HG03558 (cell line): ENCODE measurements around the gene STX11.

Experiments
- ATAC-seq: cut with Tn5 transposase; IDR thresholded peaks from one replicate; pipeline ENCODE4 v1.9.1; 2021; ENCODE audit warnings: moderate number of reproducible peaks; ENCODE audit not compliant: unreplicated experiment; ENCODE audit errors: extremely low read depth

STX11 gene

DNA sequence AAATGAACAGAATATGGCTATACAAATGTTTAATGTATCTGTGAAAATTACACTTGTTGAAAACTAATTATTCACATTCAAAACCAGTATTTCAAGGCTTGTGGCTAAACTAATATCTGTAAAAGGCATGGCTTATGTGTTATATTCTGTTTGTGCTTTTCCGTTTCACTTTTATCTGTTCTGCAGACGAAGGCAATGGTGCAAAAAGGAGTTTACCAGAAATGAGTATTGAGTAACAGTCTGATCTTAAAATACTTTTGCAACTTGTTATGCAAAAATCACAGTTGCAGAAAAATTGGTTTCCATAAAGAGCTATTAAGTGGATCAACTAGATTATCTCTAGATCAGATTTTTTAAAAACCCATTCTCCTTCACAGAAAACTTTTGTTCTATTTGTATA is 9.4 kb upstream of the STX11 start:
- peak; percentile 78 for ATAC-seq

DNA sequence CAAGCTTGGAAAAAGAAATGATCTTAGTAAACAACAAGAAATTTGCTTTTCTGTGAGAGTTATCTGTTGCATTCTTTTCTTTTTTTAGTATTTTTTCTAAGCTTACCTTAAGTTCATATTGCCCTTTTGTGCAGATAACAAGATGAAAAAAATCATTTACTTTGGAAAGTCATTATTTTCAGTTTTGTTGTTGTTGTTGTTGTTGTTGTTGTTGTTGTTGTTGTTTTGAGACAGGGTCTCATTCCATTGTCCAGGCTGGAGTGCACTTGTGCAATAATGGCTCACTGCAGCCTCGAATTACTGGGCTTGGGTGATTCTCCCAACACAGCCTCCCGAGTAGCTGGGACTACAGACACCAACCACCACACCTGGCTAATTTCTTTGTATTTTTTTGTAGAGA is 8.8 kb upstream of the STX11 start:
- ATAC-seq, result no peak

DNA sequence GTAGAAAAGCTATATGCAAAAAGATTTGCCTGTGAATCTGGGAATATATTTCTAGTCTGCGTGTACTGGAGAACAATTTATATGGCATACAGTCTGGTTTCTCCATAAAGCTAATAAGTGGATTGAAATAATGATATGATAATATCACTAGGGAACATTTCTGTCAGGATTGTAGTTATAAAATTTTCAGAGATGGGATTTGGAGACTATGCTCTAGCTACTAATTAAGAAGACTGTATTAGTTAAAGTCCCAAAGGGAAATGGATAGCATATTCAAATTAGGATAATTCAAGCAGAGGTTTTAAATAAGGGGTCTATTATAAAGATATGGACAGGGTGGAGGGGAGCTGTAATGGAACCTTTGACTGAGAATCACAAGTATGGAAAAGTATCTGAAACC is 7.2 kb upstream of the STX11 start:
- no peak for ATAC-seq

GRCh38 chr6:144143878-144144277 is 6.4 kb upstream of the STX11 start:
- no peak for ATAC-seq

DNA sequence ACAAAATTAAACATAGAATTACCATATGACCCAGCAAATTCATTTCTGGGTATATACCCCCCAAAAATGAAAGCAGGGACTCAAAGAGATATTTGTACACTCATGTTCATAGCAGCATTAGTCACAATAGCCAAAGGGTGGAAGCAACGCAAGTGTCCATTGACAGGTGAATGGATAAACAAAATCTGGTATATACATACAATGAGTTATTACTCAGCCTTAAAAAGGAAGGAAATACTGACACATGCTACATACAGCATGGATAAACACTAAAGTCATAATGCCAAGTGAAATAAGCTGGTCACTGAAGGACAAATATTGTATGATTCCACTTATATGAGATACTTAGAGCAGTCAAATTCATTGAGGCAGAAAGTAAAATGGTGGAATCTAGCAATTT is 5.3 kb upstream of the STX11 start:
- no peak for ATAC-seq

DNA sequence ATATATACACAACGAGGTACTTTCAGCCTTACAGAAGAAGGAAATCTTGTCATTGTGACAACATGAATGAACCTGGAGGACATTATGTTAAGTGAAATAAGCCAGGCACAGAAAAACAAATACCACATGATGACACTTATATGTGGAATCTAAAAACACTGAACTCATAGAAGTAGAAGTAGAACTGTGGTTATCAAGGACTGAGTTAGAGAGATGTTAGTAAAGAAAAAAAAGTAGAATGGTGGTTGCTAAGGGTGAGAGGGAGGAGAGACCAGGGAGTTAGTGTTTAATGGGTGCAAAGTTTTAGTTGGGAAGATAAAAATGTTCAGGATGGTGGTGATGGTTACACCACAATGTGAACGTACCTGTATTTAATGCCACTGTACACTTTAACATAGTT is 4.8 kb upstream of the STX11 start:
- ATAC-seq, result no peak

- no peak for ATAC-seq
These were observed 1.4 kb upstream of the STX11 start for GRCh38 chr6:144148886-144149285.

DNA sequence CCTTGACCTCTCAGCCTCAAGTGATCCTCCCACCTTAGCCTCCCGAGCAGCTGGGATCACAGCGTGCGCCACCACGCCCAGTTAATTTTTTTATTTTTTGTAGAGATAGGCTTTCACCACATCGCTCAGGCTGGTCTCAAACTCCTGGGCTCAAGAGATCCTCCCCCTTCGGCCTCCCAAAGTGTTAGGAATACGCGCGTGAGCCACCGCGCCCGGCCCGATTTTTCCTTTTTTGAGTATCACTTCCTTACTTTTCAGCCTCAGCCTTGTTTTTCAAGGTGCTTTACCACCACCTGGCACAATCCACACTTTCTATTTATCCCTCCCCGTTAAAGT is 791 bp upstream of the STX11 start:
- no peak for ATAC-seq

DNA sequence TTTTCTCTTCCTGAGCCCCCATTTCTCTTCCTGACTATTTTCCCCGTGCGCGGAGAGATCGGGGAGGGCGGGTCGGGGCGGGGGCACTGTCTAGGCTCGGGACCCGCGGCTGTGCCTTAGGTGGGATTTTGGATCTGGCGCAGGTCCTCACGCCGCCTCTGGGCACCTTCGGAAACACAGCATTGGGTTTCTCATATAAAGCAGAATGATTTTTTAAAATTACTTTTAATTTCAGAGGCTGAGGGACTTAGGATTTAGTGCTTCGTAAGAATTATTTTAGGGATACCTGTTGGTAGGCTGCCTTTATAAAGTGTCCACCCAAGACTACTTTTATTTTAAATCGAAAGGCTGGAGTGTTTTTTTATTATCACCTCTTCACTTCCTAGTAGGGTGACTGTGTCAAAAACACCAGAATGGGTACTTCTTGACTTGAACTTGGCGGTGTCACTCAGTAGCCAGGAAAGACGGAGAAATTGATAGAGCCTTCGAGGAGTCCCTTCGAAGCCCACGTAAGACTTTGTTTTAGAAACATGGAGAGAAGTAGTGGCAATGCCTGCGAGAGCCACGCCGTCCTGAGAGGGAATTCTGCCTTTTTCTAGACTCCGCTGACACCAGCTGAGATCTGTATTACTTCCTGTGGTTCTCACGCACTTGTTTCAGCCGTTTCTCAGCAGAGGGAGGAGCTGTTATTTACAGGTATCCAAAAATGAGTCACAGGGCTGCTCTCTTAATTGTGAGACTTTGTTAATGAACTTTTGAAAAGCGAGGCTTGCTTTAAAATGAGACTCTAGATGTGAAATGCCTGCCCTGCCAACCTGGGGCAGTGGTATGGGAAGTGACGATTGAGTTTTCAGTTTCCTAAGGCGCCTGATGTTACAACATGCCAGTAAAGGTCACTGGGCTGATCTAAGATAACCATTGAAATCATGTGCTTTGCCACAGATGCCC is 667 bp downstream of the STX11 start:
- ATAC-seq, result peak; percentile 44

- ATAC-seq, result no peak
These were observed 2.1 kb downstream of the STX11 start for GRCh38 chr6:144152334-144152900.

- ATAC-seq, result no peak
These were observed 2.9 kb downstream of the STX11 start for GRCh38 chr6:144153260-144153659.

GRCh38 chr6:144153971-144154370 is 3.7 kb downstream of the STX11 start:
- ATAC-seq, result no peak

GRCh38 chr6:144155529-144155928 is 5.2 kb downstream of the STX11 start:
- ATAC-seq, result peak; percentile 55

DNA sequence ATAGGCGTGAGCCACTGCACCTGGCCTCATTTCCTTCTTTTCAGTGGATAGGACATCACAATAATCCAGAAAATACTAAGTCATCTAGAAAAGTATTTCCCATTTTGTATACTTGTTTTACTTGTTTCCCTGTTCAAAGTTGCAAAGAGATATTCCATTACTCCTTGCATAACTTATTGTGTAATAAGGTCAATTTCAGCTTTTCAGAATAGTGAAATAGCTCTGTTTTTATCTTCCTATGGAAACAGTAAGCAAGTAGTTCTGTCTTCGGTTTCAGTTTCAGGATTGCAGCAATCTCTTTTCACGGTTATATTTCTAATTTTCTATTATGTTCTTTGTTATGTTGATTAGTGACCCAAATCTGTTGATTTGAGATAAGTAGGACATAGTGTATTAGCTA is 6.0 kb downstream of the STX11 start:
- ATAC-seq, result no peak

- ATAC-seq, result no peak
These were observed 6.7 kb downstream of the STX11 start for GRCh38 chr6:144156991-144157390.

- no peak for ATAC-seq
These were observed 7.8 kb downstream of the STX11 start for GRCh38 chr6:144158133-144158532.

DNA sequence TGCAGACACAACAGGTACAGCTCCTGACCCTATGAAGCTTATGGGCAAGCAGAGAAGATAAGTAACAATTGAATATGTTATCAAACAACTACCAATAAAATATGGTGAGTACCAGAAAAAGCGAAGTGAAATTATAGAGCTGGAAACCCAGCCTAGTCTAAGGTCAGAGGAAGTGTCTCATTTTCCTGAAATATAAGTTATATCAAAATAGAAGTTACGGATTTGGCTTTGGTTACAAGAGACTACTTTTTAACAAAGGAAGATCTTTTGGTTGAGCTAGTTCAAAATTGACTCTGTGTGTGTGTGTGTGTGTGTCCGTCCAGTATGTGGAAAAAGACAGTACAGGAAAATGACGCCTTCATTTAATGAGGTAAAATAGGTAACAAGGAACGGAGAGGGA is 8.9 kb downstream of the STX11 start:
- ATAC-seq, result no peak

- no peak for ATAC-seq
These were observed 9.4 kb downstream of the STX11 start for GRCh38 chr6:144159742-144160141.

DNA sequence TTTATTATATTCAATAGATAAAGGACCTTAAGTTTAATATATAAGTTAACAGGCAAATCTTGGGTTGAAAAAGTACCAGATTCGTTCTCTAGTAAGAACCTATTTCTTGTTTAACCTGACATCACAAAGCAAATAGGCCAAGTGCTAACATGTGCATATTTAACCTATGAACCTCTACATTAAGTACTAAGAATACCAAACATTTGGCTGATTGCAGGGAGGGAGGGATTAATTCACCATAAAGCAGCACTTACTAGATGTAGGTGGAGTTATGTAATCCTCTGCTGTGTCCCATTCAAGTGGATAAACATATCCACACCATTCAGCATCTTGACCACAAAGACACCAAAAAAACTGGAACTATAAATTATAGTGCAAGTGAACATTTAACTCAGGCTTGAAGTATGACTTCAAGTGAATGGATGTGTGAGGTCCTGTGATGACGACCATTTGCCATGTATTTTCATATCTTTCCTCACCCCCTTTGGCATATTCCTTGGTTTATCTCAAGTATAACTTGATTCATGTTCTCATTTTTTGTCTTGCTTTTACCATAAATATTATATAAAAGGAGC is 10.2 kb downstream of the STX11 start:
- no peak for ATAC-seq

DNA sequence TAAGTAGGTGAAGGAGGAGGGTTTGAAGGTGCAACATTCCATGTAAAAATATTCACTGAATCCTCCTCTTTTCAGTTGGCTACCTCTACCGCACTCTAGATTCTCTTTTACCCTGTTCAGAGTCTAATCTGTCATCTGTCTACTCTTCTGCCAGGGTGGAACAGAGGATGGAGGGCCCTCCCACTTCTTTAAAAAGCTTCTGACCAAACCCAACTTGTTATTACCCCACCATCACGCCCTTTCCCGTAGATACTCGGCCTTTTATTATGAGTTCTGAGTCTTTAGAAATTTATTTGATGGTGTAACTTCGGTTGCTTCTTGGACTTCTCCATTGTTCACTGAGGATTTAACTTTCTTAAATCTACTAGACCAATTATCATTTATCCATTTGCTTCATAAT is 11.7 kb downstream of the STX11 start:
- no peak for ATAC-seq

DNA sequence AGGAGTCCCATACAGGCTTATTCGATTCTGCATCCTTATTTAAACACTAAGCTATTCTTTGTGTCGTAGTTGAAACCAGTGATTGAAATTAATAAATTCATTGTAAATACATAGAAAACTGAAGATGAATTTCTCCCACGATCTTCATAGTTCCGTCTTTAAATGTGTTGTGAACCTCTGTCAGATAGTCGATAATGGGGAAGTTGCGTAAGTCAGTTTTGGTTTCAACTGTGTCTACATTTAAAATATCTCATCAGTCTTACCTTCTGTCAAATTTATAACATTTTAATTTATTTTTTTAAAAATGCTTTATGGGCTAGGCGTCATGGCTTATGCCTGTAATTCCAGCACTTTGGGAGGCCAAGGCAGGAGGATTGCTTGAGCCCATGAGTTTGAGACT is 12.7 kb downstream of the STX11 start:
- ATAC-seq, result no peak

DNA sequence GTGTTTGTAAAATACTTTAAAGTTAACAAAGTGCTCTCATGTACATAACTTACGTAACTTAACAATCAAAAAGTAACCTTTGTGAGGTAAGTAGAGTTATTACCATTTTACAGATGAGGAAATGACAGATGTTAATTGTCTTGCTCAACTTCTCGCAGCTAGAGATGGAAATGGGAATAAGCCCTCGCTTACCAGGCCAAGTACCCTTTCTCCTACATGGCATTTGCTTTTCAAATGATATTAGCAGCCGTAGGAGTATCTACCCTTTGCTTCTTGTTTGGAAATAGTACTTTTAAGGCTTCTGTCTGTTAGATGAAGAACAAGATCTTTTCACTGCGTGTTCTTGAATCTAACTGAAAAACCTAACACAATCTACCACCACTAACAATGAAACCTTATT is 15.5 kb downstream of the STX11 start:
- no peak for ATAC-seq
